ENCODE results near the gene MEI1. TPM values are rescaled to one million over a fixed set of nuclear protein-coding genes. Genes with fewer than 3 reads are reported as not detected.

Gene MEI1
- total RNA-seq, 4 donors from 2014 or later = 1.1 to 20.5 TPM; not detected in 2

GRCh38 chr22:41654322-41654721, 45.0 kb upstream of the MEI1 start:
- no peaks in the 10 kb centered on the region for H3K4me1 ChIP-seq
- no peaks in the 10 kb centered on the region for H3K9me3 ChIP-seq
- no peak for DNase-seq
- 79 to 100% methylated on average over 1 to 3 of the region's 3 CpGs for WGBS, 2 donors (ENCODE audit: low coverage in 1 of 2)
- no peak overlapping the region for H3K4me3 ChIP-seq
- no peak for TF ChIP-seq EP300 (IDR thresholded peaks at IDR 0.05; ENCODE audit: low read depth)
- intact Hi-C loops (cut with DNase I; ENCODE audit: low total_unique reads) = no loop called here
- peaks cover 0 to 94% (median 51%) of the 10 kb centered on the region in 4 donors for H3K36me3 ChIP-seq
- H3K27ac ChIP-seq = no peak overlapping the region
- in situ Hi-C loops (cut with MboI; ENCODE audit: low pct_ligation_motif_present in 1 of 4, low pct_unique_long_range_greater_than_20kb in 1 of 4, low sequenced_read_pairs in 3 of 4) = no loop called here
- H3K27me3 ChIP-seq = no peaks in the 10 kb centered on the region

DNA sequence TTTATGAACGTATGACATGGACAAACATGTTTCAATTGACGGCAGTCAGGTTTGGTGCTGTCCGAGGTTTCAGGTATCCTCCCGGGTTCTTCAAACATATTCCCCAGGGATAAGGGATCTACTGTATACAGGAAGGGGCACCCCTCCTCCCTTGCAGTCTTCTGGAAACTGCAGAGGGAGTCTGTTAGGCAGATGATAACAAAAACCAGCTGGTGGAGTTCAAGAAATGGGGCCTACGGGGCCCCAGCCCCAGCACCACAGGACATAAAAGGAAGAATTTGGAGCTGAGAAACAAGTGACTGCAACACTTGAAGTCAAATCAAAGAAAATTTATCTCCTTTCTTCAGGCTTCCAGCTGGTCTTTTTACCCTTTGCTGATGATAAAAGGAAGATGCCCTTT, 42.7 kb upstream of the MEI1 start:
- H3K4me1 ChIP-seq = no peaks in the 10 kb centered on the region
- in situ Hi-C loops (cut with MboI; ENCODE audit: low pct_ligation_motif_present in 1 of 4, low pct_unique_long_range_greater_than_20kb in 1 of 4, low sequenced_read_pairs in 3 of 4) = no loop called here
- no peak overlapping the region for H3K27ac ChIP-seq
- H3K27me3 ChIP-seq = no peaks in the 10 kb centered on the region
- no peaks in the 10 kb centered on the region for H3K9me3 ChIP-seq
- intact Hi-C loops (cut with DNase I; ENCODE audit: low total_unique reads) = no loop called here
- no peak for TF ChIP-seq EP300 (IDR thresholded peaks at IDR 0.05; ENCODE audit: low read depth)
- no peak for TF ChIP-seq POLR2AphosphoS5 (IDR thresholded peaks at IDR 0.05)
- TF ChIP-seq, protein P1, sequence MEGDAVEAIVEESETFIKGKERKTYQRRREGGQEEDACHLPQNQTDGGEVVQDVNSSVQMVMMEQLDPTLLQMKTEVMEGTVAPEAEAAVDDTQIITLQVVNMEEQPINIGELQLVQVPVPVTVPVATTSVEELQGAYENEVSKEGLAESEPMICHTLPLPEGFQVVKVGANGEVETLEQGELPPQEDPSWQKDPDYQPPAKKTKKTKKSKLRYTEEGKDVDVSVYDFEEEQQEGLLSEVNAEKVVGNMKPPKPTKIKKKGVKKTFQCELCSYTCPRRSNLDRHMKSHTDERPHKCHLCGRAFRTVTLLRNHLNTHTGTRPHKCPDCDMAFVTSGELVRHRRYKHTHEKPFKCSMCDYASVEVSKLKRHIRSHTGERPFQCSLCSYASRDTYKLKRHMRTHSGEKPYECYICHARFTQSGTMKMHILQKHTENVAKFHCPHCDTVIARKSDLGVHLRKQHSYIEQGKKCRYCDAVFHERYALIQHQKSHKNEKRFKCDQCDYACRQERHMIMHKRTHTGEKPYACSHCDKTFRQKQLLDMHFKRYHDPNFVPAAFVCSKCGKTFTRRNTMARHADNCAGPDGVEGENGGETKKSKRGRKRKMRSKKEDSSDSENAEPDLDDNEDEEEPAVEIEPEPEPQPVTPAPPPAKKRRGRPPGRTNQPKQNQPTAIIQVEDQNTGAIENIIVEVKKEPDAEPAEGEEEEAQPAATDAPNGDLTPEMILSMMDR (IDR thresholded peaks at IDR 0.05) = no peak
- no peak for TF ChIP-seq POLR2A (IDR thresholded peaks at IDR 0.05)
- no peak overlapping the region for H3K4me3 ChIP-seq
- no peak for DNase-seq
- WGBS, 2 donors (ENCODE audit: low coverage in 1 of 2) = 80% methylated on average over 5 of the region's 5 CpGs; no CpG with 5 or more reads in 1 of the 2 donors
- H3K36me3 ChIP-seq = peaks cover 0 to 97% (median 51%) of the 10 kb centered on the region in 4 donors

GRCh38 chr22:41657709-41658108, 41.6 kb upstream of the MEI1 start:
- no peaks in the 10 kb centered on the region for H3K9me3 ChIP-seq
- H3K36me3 ChIP-seq = peaks cover 0 to 96% (median 50%) of the 10 kb centered on the region in 4 donors
- TF ChIP-seq POLR2A (IDR thresholded peaks at IDR 0.05) (no peak), EP300 (IDR thresholded peaks at IDR 0.05; ENCODE audit: low read depth) (no peak), POLR2AphosphoS5 (IDR thresholded peaks at IDR 0.05) (no peak)
- TF ChIP-seq, protein P1 (IDR thresholded peaks at IDR 0.05) = no peak
- DNase-seq = no peak
- intact Hi-C loops (cut with DNase I; ENCODE audit: low total_unique reads) (no loop called here), in situ Hi-C loops (cut with MboI; ENCODE audit: low pct_ligation_motif_present in 1 of 4, low pct_unique_long_range_greater_than_20kb in 1 of 4, low sequenced_read_pairs in 3 of 4) (no loop called here)
- H3K4me1 ChIP-seq = no peaks in the 10 kb centered on the region
- no peak overlapping the region for H3K4me3 ChIP-seq
- H3K27ac ChIP-seq = no peak overlapping the region
- H3K27me3 ChIP-seq = no peaks in the 10 kb centered on the region
- WGBS, 2 donors (ENCODE audit: low coverage in 1 of 2) = 97% methylated on average over 6 of the region's 6 CpGs; no CpG with 5 or more reads in 1 of the 2 donors

- Histone ChIP-seq H3K27ac (no peak overlapping the region), H3K27me3 (no peaks in the 10 kb centered on the region), H3K36me3 (peaks cover 0 to 88% (median 47%) of the 10 kb centered on the region in 4 donors), H3K4me1 (no peaks in the 10 kb centered on the region), H3K4me3 (no peak overlapping the region), H3K9me3 (no peaks in the 10 kb centered on the region)
- intact Hi-C loops (cut with DNase I; ENCODE audit: low total_unique reads) = no loop called here
- in situ Hi-C loops (cut with MboI; ENCODE audit: low pct_ligation_motif_present in 1 of 4, low pct_unique_long_range_greater_than_20kb in 1 of 4, low sequenced_read_pairs in 3 of 4) = no loop called here
- no peak for DNase-seq
- 94 to 97% methylated on average over 14 to 17 of the region's 17 CpGs for WGBS, 2 donors (ENCODE audit: low coverage in 1 of 2)
- no peak for TF ChIP-seq POLR2A (IDR thresholded peaks at IDR 0.05)
- TF ChIP-seq EP300 (IDR thresholded peaks at IDR 0.05; ENCODE audit: low read depth) = no peak
- TF ChIP-seq, protein P1 (IDR thresholded peaks at IDR 0.05) = no peak
- TF ChIP-seq POLR2AphosphoS5 (IDR thresholded peaks at IDR 0.05) = no peak
Measured at GRCh38 chr22:41658869-41659268, 40.4 kb upstream of the MEI1 start.

GRCh38 chr22:41659941-41660340, 39.4 kb upstream of the MEI1 start:
- 91 to 100% methylated on average over 1 of the region's 1 CpG for WGBS, 2 donors (ENCODE audit: low coverage in 1 of 2)
- Histone ChIP-seq H3K9me3 (no peaks in the 10 kb centered on the region), H3K27me3 (no peaks in the 10 kb centered on the region), H3K36me3 (peaks cover 0 to 86% (median 39%) of the 10 kb centered on the region in 4 donors), H3K4me1 (no peaks in the 10 kb centered on the region), H3K4me3 (no peak overlapping the region), H3K27ac (no peak overlapping the region)
- intact Hi-C loops (cut with DNase I; ENCODE audit: low total_unique reads) = no loop called here
- DNase-seq = no peak
- TF ChIP-seq EP300 (IDR thresholded peaks at IDR 0.05; ENCODE audit: low read depth) = no peak
- no peak for TF ChIP-seq POLR2A (IDR thresholded peaks at IDR 0.05)
- TF ChIP-seq, protein P1 (IDR thresholded peaks at IDR 0.05) = no peak
- no peak for TF ChIP-seq POLR2AphosphoS5 (IDR thresholded peaks at IDR 0.05)
- in situ Hi-C loops (cut with MboI; ENCODE audit: low pct_ligation_motif_present in 1 of 4, low pct_unique_long_range_greater_than_20kb in 1 of 4, low sequenced_read_pairs in 3 of 4) = no loop called here
